K562 (cell line): Measurements from ENCODE around the gene TRPM2. TPM values are rescaled to one million over a fixed set of nuclear protein-coding genes. Genes with fewer than 3 reads are reported as not detected.

Experiments used
- ATAC-seq: fragments of 200-7000 bp; cut with Tn5 transposase; 3 replicates; pipeline ENCODE4 v1.9.1; 2020; ENCODE audit warnings: moderate library complexity
- BruUV-seq: library from RNA; stranded (reverse); fragments of 400-500 nt; replicated peaks from 2 replicates; lab custom pipeline; 2021; lab: Mats Ljungman, UMichigan
- CTCF ChIA-PET: fragments of 300-600 bp; formaldehyde crosslinking; extraction: SDS; loops from one replicate; lab custom pipeline; 2021; ENCODE audit warnings: low intra/inter-chr PET ratio; lab: Yijun Ruan, JAX
- POLR2A ChIA-PET: fragments of 300-600, 350-650 bp; sonication (Branson Sonifier 250); formaldehyde crosslinking; extraction: SDS; loops from one replicate; lab custom pipeline; 2021; ENCODE audit warnings: antibody characterized with exemption, inconsistent platforms; lab: Yijun Ruan, JAX
- DNase-seq, 4 experiments: peaks; one replicate each; pipeline versions ENCODE4 v3.0.0 to v3.0.0-alpha.2; 2011 to 2018; ENCODE audit warnings: low spot score in 3 of 4, mixed read lengths in 3 of 4; ENCODE audit errors: extremely low read depth in 1 of 4
- FAIRE-seq: peaks from 2 replicates; lab custom pipeline; 2011; peaks lifted over from hg19 to GRCh38; lab: Jason Lieb, UNC
- H2AFZ ChIP-seq: 2 replicates; pipeline ENCODE4 v1.6.0; 2011; ENCODE audit warnings: low read depth, low read length, control low read depth, inconsistent platforms
- H3K27ac ChIP-seq: fragments of 200-600 bp; 3 replicates; pipeline ENCODE4 v1.8.0; 2011; ENCODE audit warnings: low read depth, mild to moderate bottlenecking, control low read depth, inconsistent platforms, low read length, moderate library complexity, mixed read lengths; ENCODE audit errors: extremely low read depth
- H3K27me3 ChIP-seq, 2 experiments: fragments of 300-600 bp in 1 of 2; 2 replicates in 1 of 2; 3 replicates in 1 of 2; pipeline versions ENCODE4 v1.6.0 to v1.8.0; 2011; ENCODE audit warnings: inconsistent platforms in 2 of 2, low read length in 2 of 2, mild to moderate bottlenecking in 1 of 2, mixed read lengths in 1 of 2, moderate library complexity in 1 of 2; ENCODE audit not compliant: control insufficient read depth in 2 of 2, insufficient read depth in 2 of 2
- H3K36me3 ChIP-seq: fragments of 300-600 bp; 3 replicates; pipeline ENCODE4 v1.8.0; 2011; ENCODE audit warnings: mild to moderate bottlenecking, low read length, inconsistent platforms; ENCODE audit not compliant: control insufficient read depth, insufficient read depth
- H3K4me1 ChIP-seq, 2 experiments: fragments of 200-600 bp in 1 of 2; replicated peaks in 1 of 2; 2 replicates in 1 of 2; 3 replicates in 1 of 2; pipeline versions ENCODE4 v1.5.1 to v1.8.0; 2011; ENCODE audit warnings: inconsistent platforms in 2 of 2, low read length in 2 of 2, mild to moderate bottlenecking in 1 of 2, mixed read lengths in 1 of 2, moderate library complexity in 1 of 2; ENCODE audit not compliant: control insufficient read depth in 2 of 2, insufficient read depth in 2 of 2
- H3K4me2 ChIP-seq: 2 replicates; pipeline ENCODE4 v1.6.1; 2011; ENCODE audit warnings: low read length, control low read depth, inconsistent platforms, mixed read lengths; ENCODE audit not compliant: insufficient read depth
- H3K4me3 ChIP-seq: fragments of 200-600 bp; sonication (generic), shearing (Covaris generic); 2 replicates; pipeline ENCODE4 v1.5.1; 2016; ENCODE audit warnings: control low read depth, inconsistent platforms
- H3K79me2 ChIP-seq: fragments of 200-600 bp; 3 replicates; pipeline ENCODE4 v1.8.0; 2011; ENCODE audit warnings: low read length, inconsistent platforms; ENCODE audit not compliant: control insufficient read depth, insufficient read depth
- H3K9ac ChIP-seq, 2 experiments: 2 replicates each; pipeline versions ENCODE4 v1.6.0 to v1.6.1; 2011; ENCODE audit warnings: low read depth in 2 of 2, low read length in 2 of 2, control low read depth in 1 of 2, inconsistent platforms in 1 of 2, mild to moderate bottlenecking in 1 of 2, mixed read lengths in 1 of 2; ENCODE audit not compliant: insufficient read depth in 1 of 2
- H3K9me1 ChIP-seq: one replicate; pipeline ENCODE4 v1.6.0; 2011; ENCODE audit warnings: inconsistent platforms, mild to moderate bottlenecking, low read length, moderate library complexity; ENCODE audit not compliant: control insufficient read depth, insufficient read depth
- H3K9me3 ChIP-seq: replicated peaks from 2 replicates; pipeline ENCODE4 v1.5.1; 2011; ENCODE audit warnings: low read depth, low read length, inconsistent platforms; ENCODE audit not compliant: control insufficient read depth, insufficient read depth
- H4K20me1 ChIP-seq: replicated peaks from 2 replicates; pipeline ENCODE4 v1.6.1; 2011; ENCODE audit warnings: low read length, inconsistent platforms, mixed read lengths; ENCODE audit not compliant: control insufficient read depth, insufficient read depth
- CAMTA2 ChIP-seq: fragments of 250-450 bp; sonication (Bioruptor Pico); conservative IDR thresholded peaks from 2 replicates; pipeline ENCODE4 v1.5.1; 2022
- CBX1 ChIP-seq: sonication (generic); IDR thresholded peaks from 2 replicates; pipeline ENCODE4 v1.6.1; 2016; ENCODE audit warnings: antibody characterized with exemption, low read depth, mild to moderate bottlenecking
- CHD2 ChIP-seq: IDR thresholded peaks from 2 replicates; pipeline ENCODE4 v1.6.1; 2011; ENCODE audit warnings: low read depth, low read length
- KDM2B ChIP-seq: fragments of 250-450 bp; sonication (Bioruptor Pico); IDR thresholded peaks from 2 replicates; pipeline ENCODE4 v1.8.0; 2021; ENCODE audit warnings: mild to moderate bottlenecking, moderate library complexity
- MTA3 ChIP-seq: fragments of 450-650 bp; formaldehyde crosslinking; IDR thresholded peaks from 2 replicates; pipeline ENCODE4 v1.6.1; 2017; ENCODE audit warnings: mild to moderate bottlenecking, borderline replicate concordance
- NFXL1 ChIP-seq: fragments of 450-650 bp; formaldehyde crosslinking; IDR thresholded peaks from 2 replicates; pipeline ENCODE4 v1.4.0; 2021; ENCODE audit warnings: mild to moderate bottlenecking
- POLR2AphosphoS2 ChIP-seq: IDR thresholded peaks from 2 replicates; pipeline ENCODE4 v1.6.1; 2012; ENCODE audit warnings: low read length, improper control_type of control experiment
- THRB ChIP-seq: fragments of 450-650 bp; formaldehyde crosslinking; conservative IDR thresholded peaks from 2 replicates; pipeline ENCODE4 v1.4.0; 2022; ENCODE audit warnings: mild to moderate bottlenecking, missing genetic modification characterization
- ZNF263 ChIP-seq: sonication (generic); formaldehyde crosslinking; IDR thresholded peaks from 2 replicates; pipeline ENCODE4 v1.8.0; 2022; ENCODE audit warnings: mild to moderate bottlenecking, missing genetic modification reagents, borderline replicate concordance
- whole genome bisulfite sequencing: fragments of 100-300 bp; shearing (Covaris generic); methylation state at CpG from one replicate; pipeline ENCODE4 v1.1.6; 2016; ENCODE audit warnings: low coverage, mixed read lengths; ENCODE audit not compliant: insufficient coverage; ENCODE audit errors: missing lambda C conversion rate; 5-methylcytosine and 5-hydroxymethylcytosine counted together
- in situ Hi-C: fragments of 300-500 bp; cut with MboI; formaldehyde crosslinking; loops from 4 replicates; pipeline ENCODE4 v1.15.0; 2018; ENCODE audit warnings: inconsistent platforms, mixed read lengths
- intact Hi-C: fragments of 100-400 bp; cut with micrococcal nuclease; formaldehyde crosslinking; loops from 2 replicates; pipeline ENCODE4 v1.14.2; 2022
- polyA plus RNA-seq, 8 experiments: library from polyadenylated mRNA; depleted of rRNA in 4 of 8; stranded (reverse) in 5 of 8; unstranded in 3 of 8; fragments of >200 nt; fragmentation: Nextera tagmentation in 2 of 8; fragmentation: Illumina TruSeq in 1 of 8; extraction: Ambion mirVana in 2 of 8; extraction: Trizol in 1 of 8; gene quantifications; 2 replicates each; pipeline versions ENCODE4 v1.2.1 to v1.2.3, GENCODE V29; 2011 to 2014; ENCODE audit warnings: inconsistent platforms in 1 of 8, missing spikeins in 1 of 8
- total RNA-seq, 7 experiments: library from RNA; depleted of rRNA in 6 of 7; stranded (reverse); fragments of >200 nt in 6 of 7; fragmentation: Illumina TruSeq in 2 of 7; extraction: Trizol in 2 of 7; gene quantifications; 2 replicates each; pipeline versions ENCODE4 v1.2.1 to v1.2.3, GENCODE V29; 2011 to 2021; ENCODE audit warnings: low replicate concordance in 1 of 7

Gene TRPM2
- total and polyA plus RNA-seq, 9 of the 15 experiments (the other 6 are each of a cell fraction or from before 2014, with no cell fraction given): 0.33 to 2.1 (median 0.98) TPM; not detected in 2

DNA sequence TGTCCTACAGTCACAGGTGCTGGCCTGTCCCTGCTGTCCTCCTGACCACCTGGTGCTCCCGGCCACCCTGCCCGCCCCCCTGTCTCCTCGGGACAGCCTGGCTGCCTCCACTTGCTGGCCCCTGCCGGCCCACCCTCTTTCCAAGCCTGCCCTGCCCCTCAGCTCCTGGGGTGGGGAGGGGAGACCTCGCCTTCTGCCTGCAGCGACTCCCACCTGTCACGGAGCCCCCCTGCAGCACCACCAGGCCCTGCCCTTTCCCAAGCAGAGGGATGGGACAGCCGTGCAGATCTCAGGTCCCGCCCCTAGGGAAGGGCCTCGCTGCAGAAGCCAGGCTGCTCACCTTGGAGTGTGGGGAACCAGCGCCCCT lies 109.4 kb downstream of the TRPM2 start:
- Histone ChIP-seq H3K36me3 (no peaks in the 10 kb centered on the region), H3K79me2 (no peaks in the 10 kb centered on the region), H3K27ac (no peak overlapping the region), H3K4me3 (no peak overlapping the region), H3K9me1 (no peaks in the 10 kb centered on the region), H3K4me1 (peaks cover 0 to 21% of the 10 kb centered on the region in 2 experiments; a peak in 1 of 5 replicates), H3K9me3 (no peaks in the 10 kb centered on the region), H3K4me2 (no peak overlapping the region), H3K27me3 (peaks cover 28 to 96% of the 10 kb centered on the region in 2 experiments), H3K9ac (no peak overlapping the region; a peak in 1 of 4 replicates), H4K20me1 (peaks cover 7% of the 10 kb centered on the region; the same call in 1 of the 2 replicates), H2AFZ (no peak overlapping the region)
- ATAC-seq: no peak
- ChIA-PET POLR2A (no interaction called here), CTCF (no interaction called here)
- WGBS: 0% methylated on average over 11 of the region's 11 CpGs
- in situ Hi-C loops: no loop called here
- no TSS peak for BruUV-seq
- TF ChIP-seq CAMTA2 (CRISPR knock-in tag): no peak
- peak; percentile 17; the same call in 1 of the 2 replicates for TF ChIP-seq ZNF263
- DNase-seq: no peak
- intact Hi-C loops: no loop called here
- FAIRE-seq: no peak

DNA sequence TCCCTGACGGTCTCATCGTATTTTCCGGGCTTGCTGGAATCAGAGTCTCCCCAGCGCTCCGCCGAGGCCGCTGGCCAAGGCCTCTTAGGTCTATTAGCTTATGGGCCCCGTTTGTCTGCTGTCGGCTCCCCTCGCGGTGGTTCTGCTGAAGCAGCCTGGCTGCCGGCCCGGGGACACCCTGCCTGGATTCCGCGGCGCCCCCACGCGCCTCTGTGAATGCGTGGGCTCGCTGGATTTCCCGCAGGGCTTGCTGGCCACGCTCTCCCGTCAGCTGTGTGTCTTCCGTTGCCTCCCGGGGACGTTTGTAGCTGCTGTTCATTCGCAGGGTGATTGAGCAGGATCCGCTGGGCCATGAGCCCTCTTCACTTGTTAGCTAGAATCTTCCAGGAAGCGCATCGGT lies 110.3 kb downstream of the TRPM2 start:
- intact Hi-C loops: no loop called here
- H3K9me1 ChIP-seq: no peaks in the 10 kb centered on the region
- no peak for TF ChIP-seq MTA3
- TF ChIP-seq NFXL1 (CRISPR knock-in tag): no peak
- no peak for TF ChIP-seq KDM2B
- TF ChIP-seq POLR2AphosphoS2: no peak
- no peak for TF ChIP-seq THRB
- TF ChIP-seq CBX1: no peak
- TF ChIP-seq CHD2: no peak
- H4K20me1 ChIP-seq: peaks cover 7% of the 10 kb centered on the region; the same call in 1 of the 2 replicates
- BruUV-seq: no TSS peak
- H3K9ac ChIP-seq: no peak overlapping the region
- peaks cover 0 to 21% of the 10 kb centered on the region in 2 experiments; a peak in 1 of 5 replicates for H3K4me1 ChIP-seq
- FAIRE-seq (no peak), ATAC-seq (no peak), DNase-seq (no peak)
- H3K27me3 ChIP-seq: peaks cover 26 to 95% of the 10 kb centered on the region in 2 experiments
- no peaks in the 10 kb centered on the region for H3K36me3 ChIP-seq
- no peak overlapping the region for H3K4me2 ChIP-seq
- ChIA-PET CTCF (no interaction called here), POLR2A (interaction anchor here (1.2 kb wide), 1 partner anchor 12 kb away, joined by 3 read pairs; no protein-coding TSS in a partner anchor)
- no peak overlapping the region for H3K27ac ChIP-seq
- no peaks in the 10 kb centered on the region for H3K79me2 ChIP-seq
- H3K9me3 ChIP-seq: no peaks in the 10 kb centered on the region
- no peak overlapping the region for H2AFZ ChIP-seq
- in situ Hi-C loops: no loop called here
- 0% methylated on average over 29 of the region's 30 CpGs for WGBS
- H3K4me3 ChIP-seq: no peak overlapping the region
